Spleen (tissue), 11 donors: ENCODE data around the gene DGKB. TPM values are rescaled to one million over a fixed set of nuclear protein-coding genes. Genes with fewer than 3 reads are reported as not detected.

Experiments used
- DNase-seq: peaks from one replicate; pipeline ENCODE4 v3.0.0-alpha.2; 2020
- H3K27ac ChIP-seq, 8 donors: fragments of 200-600 bp; sonication (generic) in 7 of 8; 1 replicate in 4 of 8; 2 replicates in 4 of 8; pipeline versions ENCODE4 v1.5.0 to v1.8.0; 2016 to 2021; ENCODE audit warnings: inconsistent platforms in 4 of 8, mild to moderate bottlenecking in 4 of 8, moderate library complexity in 1 of 8
- H3K27me3 ChIP-seq, 7 donors: fragments of 200-600 bp; sonication (generic) in 6 of 7; replicated peaks in 1 of 7; 1 replicate in 4 of 7; 2 replicates in 3 of 7; pipeline versions ENCODE4 v1.5.0 to v1.8.0; 2016 to 2021; ENCODE audit warnings: inconsistent platforms in 3 of 7, mild to moderate bottlenecking in 1 of 7
- H3K36me3 ChIP-seq, 6 donors: fragments of 200-600 bp; sonication (generic) in 5 of 6; 1 replicate in 4 of 6; 2 replicates in 2 of 6; pipeline versions ENCODE4 v1.5.0 to v1.8.0; 2016 to 2021; ENCODE audit warnings: inconsistent platforms in 2 of 6
- H3K4me1 ChIP-seq, 6 donors: fragments of 200-600 bp; sonication (generic) in 5 of 6; 1 replicate in 3 of 6; 2 replicates in 3 of 6; pipeline versions ENCODE4 v1.5.0 to v1.8.0; 2016 to 2021; ENCODE audit warnings: inconsistent platforms in 3 of 6
- H3K4me3 ChIP-seq, 8 donors: fragments of 200-600 bp; sonication (generic) in 7 of 8; 1 replicate in 4 of 8; 2 replicates in 4 of 8; pipeline versions ENCODE4 v1.5.0 to v1.8.0; 2016 to 2021; ENCODE audit warnings: inconsistent platforms in 4 of 8, mild to moderate bottlenecking in 4 of 8, moderate library complexity in 2 of 8
- H3K9me3 ChIP-seq, 8 donors: fragments of 200-600 bp; sonication (generic) in 7 of 8; 1 replicate in 4 of 8; 2 replicates in 4 of 8; pipeline versions ENCODE4 v1.5.0 to v1.8.0; 2016 to 2021; ENCODE audit warnings: inconsistent platforms in 4 of 8
- POLR2A ChIP-seq, 3 donors: fragments of 450-650 bp; IDR thresholded peaks; one replicate each; pipeline ENCODE4 v1.5.1; 2017; ENCODE audit warnings: antibody characterized with exemption in 3 of 3, mild to moderate bottlenecking in 1 of 3
- POLR2AphosphoS5 ChIP-seq, 3 donors: sonication (generic); formaldehyde crosslinking; IDR thresholded peaks; one replicate each; pipeline ENCODE4 v1.5.1; 2017; ENCODE audit warnings: antibody characterized with exemption in 3 of 3
- WGBS, 5 donors: extraction: QIAGEN DNeasy Blood & Tissue Kit in 3 of 5; methylation state at CpG; one replicate each; pipeline versions ENCODE4 v1.1.5 to v1.1.7; 2013 to 2018; 5-methylcytosine and 5-hydroxymethylcytosine counted together
- intact Hi-C: fragments of 100-400 bp; cut with DNase I; formaldehyde crosslinking; loops from one replicate; pipeline ENCODE4 v1.15.0; 2023; ENCODE audit warnings: low total_unique reads
- polyA plus RNA-seq, 3 donors: library from polyadenylated mRNA; stranded (reverse); fragments of 200-250 nt; gene quantifications; one replicate each; pipeline ENCODE4 v1.2.1, GENCODE V29; 2013
- total RNA-seq, 7 donors: library from RNA; depleted of rRNA in 3 of 7; stranded (reverse); fragments of >200 nt in 3 of 7; fragmentation: NEBNext Ultra II Directional in 4 of 7; extraction: Animal tissue kit (Norgen Biotek cat#: 25700) in 4 of 7; gene quantifications; one replicate each; pipeline versions ENCODE4 v1.1.0 to v1.2.1, GENCODE V29; 2016 to 2021
- TF ChIP-seq, protein P1 (sequence below), 11 experiments: fragments of 200-600 bp in 7 of 11; fragments of 450-650 bp in 4 of 11; sonication (generic) in 4 of 11; IDR thresholded peaks in 8 of 11; conservative IDR thresholded peaks in 3 of 11; 1 replicate in 7 of 11; 2 replicates in 4 of 11; pipeline versions ENCODE4 v1.4.0 to v1.8.0; 2016 to 2021; ENCODE audit warnings: antibody characterized with exemption in 11 of 11, inconsistent platforms in 4 of 11, mild to moderate bottlenecking in 1 of 11
- donor health status: healthy with polysubstance abuse.
- donor health status: DM: no; HTN: no; CAD: no; lungs with moderate emphysema.
- donor health status: DM: no; HTN: no; CAD: no.
- donor health status: Bipolar disorder and iron deficiency.
- donor health status: healthy.
- donor health status: DM: no; HTN: no; CAD: no.
- donor health status: DM: yes; HTN: yes; CAD: no.

The DGKB gene
- total and polyA plus RNA-seq, 10 donors: 0.02 to 0.26 (median 0.03) TPM; not detected in 6

DNA sequence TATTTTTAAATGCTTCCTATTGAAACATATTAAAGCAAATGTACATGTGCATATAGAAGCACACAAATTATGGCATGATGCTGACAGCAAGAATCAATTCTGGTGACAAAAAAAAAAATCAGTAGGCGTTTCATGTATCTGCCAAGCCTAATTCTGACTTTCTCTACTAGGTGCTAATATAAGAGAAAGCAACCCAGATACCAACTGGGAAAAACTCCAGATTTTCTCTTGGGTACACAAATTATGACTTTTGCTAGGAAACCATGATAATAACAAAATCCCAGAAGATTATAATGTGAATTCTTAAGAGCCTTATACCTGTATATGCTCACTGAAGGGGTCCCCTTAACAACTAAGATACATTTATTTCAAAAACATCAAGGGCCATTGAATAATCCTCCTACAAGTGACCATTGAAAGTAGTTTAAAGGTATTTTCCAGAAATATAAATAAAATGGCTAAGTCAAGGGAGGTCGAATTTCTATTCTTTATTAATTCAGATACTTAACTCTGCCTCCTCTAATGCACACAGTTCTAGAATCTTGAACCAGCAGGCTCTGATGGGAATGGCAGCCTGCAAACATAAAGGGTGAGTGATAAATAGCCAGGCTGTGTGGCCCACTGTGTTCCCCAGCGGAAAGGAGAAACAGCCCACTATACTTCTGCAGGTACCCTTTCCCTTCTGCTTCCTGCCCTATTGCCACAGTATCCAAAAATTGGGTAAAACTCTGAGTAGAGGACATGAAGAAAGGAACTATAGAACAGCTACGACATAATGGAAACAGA lies 84.5 kb downstream of the DGKB start:
- H3K27me3 ChIP-seq: no peaks in the 10 kb centered on the region
- H3K27ac ChIP-seq: no peak overlapping the region
- WGBS, 5 donors: 69 to 84% (median 72%) methylated on average over 4 of the region's 4 CpGs
- H3K4me3 ChIP-seq: no peak overlapping the region
- intact Hi-C loops: no loop called here
- no peaks in the 10 kb centered on the region for H3K4me1 ChIP-seq
- no peaks in the 10 kb centered on the region for H3K36me3 ChIP-seq
- H3K9me3 ChIP-seq: no peaks in the 10 kb centered on the region
- TF ChIP-seq POLR2A (IDR thresholded peaks at IDR 0.05) (no peak), POLR2AphosphoS5 (IDR thresholded peaks at IDR 0.05) (no peak)
- TF ChIP-seq, protein P1, sequence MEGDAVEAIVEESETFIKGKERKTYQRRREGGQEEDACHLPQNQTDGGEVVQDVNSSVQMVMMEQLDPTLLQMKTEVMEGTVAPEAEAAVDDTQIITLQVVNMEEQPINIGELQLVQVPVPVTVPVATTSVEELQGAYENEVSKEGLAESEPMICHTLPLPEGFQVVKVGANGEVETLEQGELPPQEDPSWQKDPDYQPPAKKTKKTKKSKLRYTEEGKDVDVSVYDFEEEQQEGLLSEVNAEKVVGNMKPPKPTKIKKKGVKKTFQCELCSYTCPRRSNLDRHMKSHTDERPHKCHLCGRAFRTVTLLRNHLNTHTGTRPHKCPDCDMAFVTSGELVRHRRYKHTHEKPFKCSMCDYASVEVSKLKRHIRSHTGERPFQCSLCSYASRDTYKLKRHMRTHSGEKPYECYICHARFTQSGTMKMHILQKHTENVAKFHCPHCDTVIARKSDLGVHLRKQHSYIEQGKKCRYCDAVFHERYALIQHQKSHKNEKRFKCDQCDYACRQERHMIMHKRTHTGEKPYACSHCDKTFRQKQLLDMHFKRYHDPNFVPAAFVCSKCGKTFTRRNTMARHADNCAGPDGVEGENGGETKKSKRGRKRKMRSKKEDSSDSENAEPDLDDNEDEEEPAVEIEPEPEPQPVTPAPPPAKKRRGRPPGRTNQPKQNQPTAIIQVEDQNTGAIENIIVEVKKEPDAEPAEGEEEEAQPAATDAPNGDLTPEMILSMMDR (IDR thresholded peaks at IDR 0.05 in 8 of 11, conservative IDR thresholded peaks at IDR 0.05 in 3 of 11): no peak
- DNase-seq: no peak

DNA sequence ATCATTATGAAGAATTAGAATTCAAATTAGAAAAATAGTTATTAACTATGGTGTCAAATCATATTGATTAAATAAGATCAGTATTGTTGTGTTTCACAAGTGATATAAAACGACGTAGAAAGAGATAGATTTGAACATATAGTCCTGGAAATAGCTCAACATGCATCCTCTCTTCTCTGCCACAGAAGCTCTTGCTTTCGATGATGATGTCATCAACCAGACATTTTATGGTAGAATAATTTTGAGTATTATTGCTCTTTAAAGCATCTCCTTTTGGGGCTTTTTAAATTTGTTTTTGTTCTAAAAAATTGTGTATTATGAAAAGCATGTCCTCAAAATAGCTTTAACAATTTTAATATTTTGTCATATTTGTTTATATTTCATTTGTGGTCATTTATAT lies 95.0 kb downstream of the DGKB start:
- no peaks in the 10 kb centered on the region for H3K27me3 ChIP-seq
- WGBS, 5 donors: 81 to 92% (median 86%) methylated on average over 3 of the region's 3 CpGs
- intact Hi-C loops: no loop called here
- no peak overlapping the region for H3K27ac ChIP-seq
- TF ChIP-seq POLR2A (IDR thresholded peaks at IDR 0.05): no peak
- no peaks in the 10 kb centered on the region for H3K4me1 ChIP-seq
- no peaks in the 10 kb centered on the region for H3K9me3 ChIP-seq
- H3K4me3 ChIP-seq: no peak overlapping the region
- no peaks in the 10 kb centered on the region for H3K36me3 ChIP-seq
- DNase-seq: no peak

DNA sequence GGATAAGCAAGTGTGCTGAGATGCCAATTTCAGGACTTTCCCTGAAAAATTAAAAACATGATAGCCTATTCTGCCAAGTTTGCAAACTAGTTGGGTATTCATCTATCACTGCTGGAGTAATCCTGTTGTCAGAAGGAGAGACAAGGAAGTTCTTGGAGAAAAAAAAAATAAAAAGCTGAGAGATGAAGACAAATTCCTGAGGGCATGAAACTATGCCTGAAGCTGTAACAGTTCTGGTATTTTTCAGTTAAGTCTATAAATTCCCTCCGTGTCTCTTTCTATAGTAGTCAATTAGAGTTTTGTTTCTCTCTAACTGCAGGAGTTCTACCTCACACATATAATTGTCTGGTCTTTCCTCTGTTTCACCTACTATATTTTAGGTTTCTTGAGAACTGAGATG lies 95.7 kb downstream of the DGKB start:
- no peak for DNase-seq

DNA sequence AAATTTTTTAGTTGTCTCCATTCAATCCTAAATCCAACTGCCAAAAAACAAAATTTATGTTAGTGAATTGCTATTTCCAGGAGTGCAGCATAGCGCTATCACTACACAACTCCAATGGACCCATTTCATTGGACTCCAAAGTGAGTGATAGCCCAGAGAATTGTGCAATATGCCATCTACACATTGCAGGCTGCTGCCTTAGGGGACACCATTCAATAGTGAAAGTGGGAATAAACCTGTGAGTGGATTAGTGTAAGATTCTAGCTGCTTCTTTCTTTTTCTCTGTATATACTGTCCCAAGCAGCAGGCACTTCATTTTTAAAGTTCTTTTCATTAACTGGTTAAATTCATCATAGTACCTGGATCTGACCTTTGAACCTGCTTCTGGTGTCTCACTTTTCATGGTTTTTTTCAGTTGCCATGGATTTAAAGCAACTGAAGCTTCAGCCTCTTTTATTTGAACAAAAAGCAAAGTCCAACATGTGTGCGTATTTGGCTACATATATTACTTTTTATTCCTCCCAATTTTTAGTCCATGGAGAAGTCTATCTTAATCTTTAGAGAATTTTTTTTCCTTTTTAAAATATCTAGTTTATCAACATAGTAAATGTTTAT lies 97.3 kb downstream of the DGKB start:
- intact Hi-C loops: no loop called here
- no peaks in the 10 kb centered on the region for H3K27me3 ChIP-seq
- H3K4me3 ChIP-seq: no peak overlapping the region
- no peak overlapping the region for H3K27ac ChIP-seq
- H3K4me1 ChIP-seq: no peaks in the 10 kb centered on the region
- no peak for TF ChIP-seq POLR2AphosphoS5 (IDR thresholded peaks at IDR 0.05)
- no peak for TF ChIP-seq POLR2A (IDR thresholded peaks at IDR 0.05)
- TF ChIP-seq, protein P1 (IDR thresholded peaks at IDR 0.05 in 8 of 11, conservative IDR thresholded peaks at IDR 0.05 in 3 of 11): no peak
- no peaks in the 10 kb centered on the region for H3K36me3 ChIP-seq
- DNase-seq: no peak
- 92 to 97% (median 94%) methylated on average over 2 of the region's 2 CpGs for WGBS, 5 donors
- H3K9me3 ChIP-seq: no peaks in the 10 kb centered on the region

More for the DNA sequence above, 95.7 kb downstream of the DGKB start:
- no peaks in the 10 kb centered on the region for H3K9me3 ChIP-seq
- intact Hi-C loops: no loop called here
- no peaks in the 10 kb centered on the region for H3K4me1 ChIP-seq
- WGBS, 5 donors: 65 to 83% (median 81%) methylated on average over 1 of the region's 1 CpG
- H3K27me3 ChIP-seq: no peaks in the 10 kb centered on the region
- no peak overlapping the region for H3K4me3 ChIP-seq
- TF ChIP-seq POLR2AphosphoS5 (IDR thresholded peaks at IDR 0.05) (no peak), POLR2A (IDR thresholded peaks at IDR 0.05) (no peak)
- TF ChIP-seq, protein P1 (IDR thresholded peaks at IDR 0.05 in 8 of 11, conservative IDR thresholded peaks at IDR 0.05 in 3 of 11): no peak
- H3K27ac ChIP-seq: no peak overlapping the region
- no peaks in the 10 kb centered on the region for H3K36me3 ChIP-seq
